Measurements from ENCODE around the gene ZNF532.
"Not testable (repeated sequence)": the region's sequence is repeated elsewhere in the genome, so short reads cannot be mapped to it uniquely, and the experiment has no call there.

Gene ZNF532

DNA sequence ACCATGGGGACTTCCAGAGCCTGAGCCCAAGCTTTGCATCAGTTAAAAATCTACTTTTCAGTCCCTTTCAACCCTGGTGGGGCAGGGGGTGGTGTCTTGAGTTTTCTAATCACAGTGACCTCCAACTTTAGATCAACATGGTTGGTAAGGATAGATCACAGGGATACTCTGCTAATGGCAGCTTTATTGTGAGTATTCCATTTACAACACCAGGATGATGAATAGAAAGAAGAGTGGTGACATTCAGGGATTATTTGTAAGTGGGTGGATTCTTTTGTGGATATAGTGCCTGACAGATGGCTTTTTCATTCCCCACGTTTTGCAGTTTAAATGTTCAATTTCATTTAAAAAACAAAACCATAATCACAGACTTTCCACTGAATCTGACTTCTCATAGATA, 51.3 kb downstream of the ZNF532 start:
- H3K27me3 ChIP-seq (ENCODE audit: insufficient read depth, low read length, poor library complexity, severe bottlenecking), result no peaks in the 10 kb centered on the region
- TF ChIP-seq, protein P1, sequence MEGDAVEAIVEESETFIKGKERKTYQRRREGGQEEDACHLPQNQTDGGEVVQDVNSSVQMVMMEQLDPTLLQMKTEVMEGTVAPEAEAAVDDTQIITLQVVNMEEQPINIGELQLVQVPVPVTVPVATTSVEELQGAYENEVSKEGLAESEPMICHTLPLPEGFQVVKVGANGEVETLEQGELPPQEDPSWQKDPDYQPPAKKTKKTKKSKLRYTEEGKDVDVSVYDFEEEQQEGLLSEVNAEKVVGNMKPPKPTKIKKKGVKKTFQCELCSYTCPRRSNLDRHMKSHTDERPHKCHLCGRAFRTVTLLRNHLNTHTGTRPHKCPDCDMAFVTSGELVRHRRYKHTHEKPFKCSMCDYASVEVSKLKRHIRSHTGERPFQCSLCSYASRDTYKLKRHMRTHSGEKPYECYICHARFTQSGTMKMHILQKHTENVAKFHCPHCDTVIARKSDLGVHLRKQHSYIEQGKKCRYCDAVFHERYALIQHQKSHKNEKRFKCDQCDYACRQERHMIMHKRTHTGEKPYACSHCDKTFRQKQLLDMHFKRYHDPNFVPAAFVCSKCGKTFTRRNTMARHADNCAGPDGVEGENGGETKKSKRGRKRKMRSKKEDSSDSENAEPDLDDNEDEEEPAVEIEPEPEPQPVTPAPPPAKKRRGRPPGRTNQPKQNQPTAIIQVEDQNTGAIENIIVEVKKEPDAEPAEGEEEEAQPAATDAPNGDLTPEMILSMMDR (conservative IDR thresholded peaks at IDR 0.05; ENCODE audit: low read length), result no peak
- TF ChIP-seq EZH2phosphoT487 (IDR thresholded peaks at IDR 0.05; ENCODE audit: borderline replicate concordance), result no peak
- H3K9me2 ChIP-seq (replicated peaks; ENCODE audit: low read depth, low read length), result no peaks in the 10 kb centered on the region
- no peaks in the 10 kb centered on the region for H3K36me3 ChIP-seq (ENCODE audit: insufficient read depth, low read length)
- no peaks in the 10 kb centered on the region for H3F3A ChIP-seq (ENCODE audit: low read depth)
- no peak overlapping the region for H3K4me3 ChIP-seq (ENCODE audit: low read length, poor library complexity, severe bottlenecking)
- H2AFZ ChIP-seq (ENCODE audit: low read length), result no peak overlapping the region
- no peaks in the 10 kb centered on the region for H4K20me1 ChIP-seq (ENCODE audit: insufficient read depth, low read length, poor library complexity, severe bottlenecking)
- H3K4me1 ChIP-seq (ENCODE audit: insufficient read depth, low read length, poor library complexity, severe bottlenecking), result no peaks in the 10 kb centered on the region
- no peaks in the 10 kb centered on the region for H3K9me3 ChIP-seq (ENCODE audit: insufficient read depth, low read depth, low read length)
- no peak overlapping the region for H3K9ac ChIP-seq (ENCODE audit: low read depth, low read length, poor library complexity, severe bottlenecking)
- H3K79me2 ChIP-seq (ENCODE audit: insufficient read depth, low read length), result no peaks in the 10 kb centered on the region
- no peak overlapping the region for H3K4me2 ChIP-seq (ENCODE audit: low read depth, low read length, poor library complexity, severe bottlenecking)

DNA sequence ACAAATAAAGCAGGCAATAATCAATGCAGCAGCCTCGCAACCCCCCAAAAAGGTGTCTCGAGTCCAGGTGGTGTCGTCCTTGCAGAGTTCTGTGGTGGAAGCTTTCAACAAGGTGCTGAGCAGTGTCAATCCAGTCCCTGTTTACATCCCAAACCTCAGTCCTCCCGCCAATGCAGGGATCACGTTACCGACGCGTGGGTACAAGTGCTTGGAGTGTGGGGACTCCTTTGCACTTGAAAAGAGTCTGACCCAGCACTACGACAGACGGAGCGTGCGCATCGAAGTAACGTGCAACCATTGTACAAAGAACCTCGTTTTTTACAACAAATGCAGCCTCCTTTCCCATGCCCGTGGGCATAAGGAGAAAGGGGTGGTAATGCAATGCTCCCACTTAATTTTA, 55.3 kb downstream of the ZNF532 start:
- H3K9me3 ChIP-seq (ENCODE audit: insufficient read depth, low read depth, low read length); H2AFZ ChIP-seq (ENCODE audit: low read length); H3K4me2 ChIP-seq (ENCODE audit: low read depth, low read length, poor library complexity, severe bottlenecking); H3K27me3 ChIP-seq (ENCODE audit: insufficient read depth, low read length, poor library complexity, severe bottlenecking); H4K20me1 ChIP-seq (ENCODE audit: insufficient read depth, low read length, poor library complexity, severe bottlenecking); H3F3A ChIP-seq (ENCODE audit: low read depth); H3K4me1 ChIP-seq (ENCODE audit: insufficient read depth, low read length, poor library complexity, severe bottlenecking); H3K4me3 ChIP-seq (ENCODE audit: low read length, poor library complexity, severe bottlenecking); H3K36me3 ChIP-seq (ENCODE audit: insufficient read depth, low read length); H3K9ac ChIP-seq (ENCODE audit: low read depth, low read length, poor library complexity, severe bottlenecking); H3K79me2 ChIP-seq (ENCODE audit: insufficient read depth, low read length); H3K9me2 ChIP-seq (replicated peaks; ENCODE audit: low read depth, low read length): not testable (repeated sequence)

DNA sequence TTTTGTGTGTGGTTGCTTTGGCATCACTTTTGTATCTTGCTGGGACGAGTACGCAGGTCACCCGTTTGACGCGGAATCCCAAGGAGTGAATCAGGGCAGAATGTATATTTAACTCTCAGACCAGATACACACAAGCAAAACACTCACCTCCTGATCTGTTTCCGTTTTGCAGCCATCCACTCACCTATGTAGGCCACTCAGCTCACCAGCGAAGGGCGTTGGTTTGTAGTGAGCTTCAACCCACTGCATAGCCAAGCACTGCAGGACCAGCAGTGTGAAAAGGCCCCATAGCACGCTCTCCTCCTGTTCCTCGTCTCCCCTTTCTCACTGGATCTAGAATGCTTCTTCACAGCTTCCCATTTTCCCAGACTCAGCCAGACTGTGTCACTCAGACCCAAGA, 58.3 kb downstream of the ZNF532 start:
- H4K20me1 ChIP-seq (ENCODE audit: insufficient read depth, low read length, poor library complexity, severe bottlenecking), result no peaks in the 10 kb centered on the region
- H3K36me3 ChIP-seq (ENCODE audit: insufficient read depth, low read length), result no peaks in the 10 kb centered on the region
- no peaks in the 10 kb centered on the region for H3K27me3 ChIP-seq (ENCODE audit: insufficient read depth, low read length, poor library complexity, severe bottlenecking)
- TF ChIP-seq, protein P1 (conservative IDR thresholded peaks at IDR 0.05; ENCODE audit: low read length), result no peak
- TF ChIP-seq EZH2phosphoT487 (IDR thresholded peaks at IDR 0.05; ENCODE audit: borderline replicate concordance), result no peak
- no peak overlapping the region for H3K9ac ChIP-seq (ENCODE audit: low read depth, low read length, poor library complexity, severe bottlenecking)
- no peaks in the 10 kb centered on the region for H3K79me2 ChIP-seq (ENCODE audit: insufficient read depth, low read length)
- no peaks in the 10 kb centered on the region for H3K9me2 ChIP-seq (replicated peaks; ENCODE audit: low read depth, low read length)
- H3K9me3 ChIP-seq (ENCODE audit: insufficient read depth, low read depth, low read length), result no peaks in the 10 kb centered on the region
- no peaks in the 10 kb centered on the region for H3F3A ChIP-seq (ENCODE audit: low read depth)
- no peak overlapping the region for H3K4me2 ChIP-seq (ENCODE audit: low read depth, low read length, poor library complexity, severe bottlenecking)
- H3K4me1 ChIP-seq (ENCODE audit: insufficient read depth, low read length, poor library complexity, severe bottlenecking), result no peaks in the 10 kb centered on the region
- H3K4me3 ChIP-seq (ENCODE audit: low read length, poor library complexity, severe bottlenecking), result no peak overlapping the region
- no peak overlapping the region for H2AFZ ChIP-seq (ENCODE audit: low read length)

DNA sequence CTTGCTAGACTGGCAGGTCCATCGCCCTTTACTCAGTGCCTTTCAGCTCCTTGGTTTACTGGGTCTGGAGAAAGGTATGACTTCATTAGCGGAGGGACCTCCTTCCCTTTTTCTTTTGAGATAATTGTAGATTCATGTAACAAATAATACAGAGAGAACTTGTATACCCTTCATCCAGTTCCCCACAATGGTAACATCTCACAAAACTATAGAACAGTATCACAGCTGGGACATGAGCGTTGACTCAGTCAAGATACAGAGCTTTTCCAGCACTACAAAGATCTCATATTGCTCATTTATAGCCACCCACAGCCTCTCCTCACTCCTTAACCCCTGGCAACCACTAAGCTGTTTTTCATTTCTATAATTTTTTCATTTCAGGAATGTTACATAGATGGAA, 59.8 kb downstream of the ZNF532 start:
- H3K36me3 ChIP-seq (ENCODE audit: insufficient read depth, low read length), result no peaks in the 10 kb centered on the region
- H3F3A ChIP-seq (ENCODE audit: low read depth), result no peaks in the 10 kb centered on the region
- no peaks in the 10 kb centered on the region for H3K9me3 ChIP-seq (ENCODE audit: insufficient read depth, low read depth, low read length)
- H3K4me3 ChIP-seq (ENCODE audit: low read length, poor library complexity, severe bottlenecking), result no peak overlapping the region
- TF ChIP-seq EZH2phosphoT487 (IDR thresholded peaks at IDR 0.05; ENCODE audit: borderline replicate concordance), result no peak
- TF ChIP-seq, protein P1 (conservative IDR thresholded peaks at IDR 0.05; ENCODE audit: low read length), result no peak
- no peaks in the 10 kb centered on the region for H3K9me2 ChIP-seq (replicated peaks; ENCODE audit: low read depth, low read length)
- no peak overlapping the region for H2AFZ ChIP-seq (ENCODE audit: low read length)
- no peak overlapping the region for H3K9ac ChIP-seq (ENCODE audit: low read depth, low read length, poor library complexity, severe bottlenecking)
- no peaks in the 10 kb centered on the region for H3K4me1 ChIP-seq (ENCODE audit: insufficient read depth, low read length, poor library complexity, severe bottlenecking)
- H3K4me2 ChIP-seq (ENCODE audit: low read depth, low read length, poor library complexity, severe bottlenecking), result no peak overlapping the region
- H3K27me3 ChIP-seq (ENCODE audit: insufficient read depth, low read length, poor library complexity, severe bottlenecking), result no peaks in the 10 kb centered on the region
- H3K79me2 ChIP-seq (ENCODE audit: insufficient read depth, low read length), result no peaks in the 10 kb centered on the region
- no peaks in the 10 kb centered on the region for H4K20me1 ChIP-seq (ENCODE audit: insufficient read depth, low read length, poor library complexity, severe bottlenecking)
